ENCODE data around the gene CTF1.

- TF ChIP-seq CTCF (IDR thresholded peaks at IDR 0.05) (no peak), POLR2AphosphoS5 (IDR thresholded peaks at IDR 0.05) (no peak), POLR2A (IDR thresholded peaks at IDR 0.05) (no peak), EP300 (IDR thresholded peaks at IDR 0.05) (no peak)
Observed at GRCh38 chr16:30893417-30893743, 3.0 kb upstream of the CTF1 start.
